Natural killer cell treated with Interleukin-12 subunit alpha and Interleukin-12 subunit beta and Interleukin-15 and Interleukin-18, amount 100 ng/mL, for 72 hours (primary cell): Measurements from ENCODE around the gene SOCS3. TPM values are rescaled to one million over a fixed set of nuclear protein-coding genes. Genes with fewer than 3 reads are reported as not detected.
"Not testable (repeated sequence)": the region's sequence is repeated elsewhere in the genome, so short reads cannot be mapped to it uniquely, and the experiment has no call there.

Experiments used
- ATAC-seq, 2 donors: fragments of 150-1000 bp; cut with Tn5 transposase in 1 of 2; sonication (Bioruptor Pico), chemical (Tn5 transposase) in 1 of 2; 2 replicates each; pipeline ENCODE4 v1.10.0; 2021
- DNase-seq: peaks from one replicate; pipeline ENCODE4 v3.0.0; 2022; ENCODE audit warnings: low spot score
- H3K27ac Mint-ChIP-seq, 2 donors: 1 replicate in 1 of 2; 2 replicates in 1 of 2; pipeline ENCODE4 v1.8.0; 2022; ENCODE audit warnings: mixed read lengths in 2 of 2, mild to moderate bottlenecking in 1 of 2, moderate library complexity in 1 of 2
- H3K27me3 Mint-ChIP-seq, 2 donors: 1 replicate in 1 of 2; 2 replicates in 1 of 2; pipeline ENCODE4 v1.8.0; 2022; ENCODE audit warnings: mixed read lengths in 2 of 2
- H3K36me3 Mint-ChIP-seq: one replicate; pipeline ENCODE4 v1.8.0; 2022; ENCODE audit warnings: mixed read lengths
- H3K4me1 Mint-ChIP-seq, 2 donors: 1 replicate in 1 of 2; 2 replicates in 1 of 2; pipeline ENCODE4 v1.8.0; 2022; ENCODE audit warnings: low read depth in 2 of 2, mixed read lengths in 2 of 2, mild to moderate bottlenecking in 1 of 2
- H3K4me3 Mint-ChIP-seq: one replicate; pipeline ENCODE4 v1.8.0; 2022; ENCODE audit warnings: mixed read lengths
- H3K9me3 Mint-ChIP-seq: 2 replicates; pipeline ENCODE4 v1.8.0; 2022; ENCODE audit warnings: mixed read lengths
- total RNA-seq, 2 donors: library from RNA; stranded (reverse); gene quantifications; one replicate each; pipeline ENCODE4 v1.2.3, GENCODE V29; 2022

Gene SOCS3
- total RNA-seq, 2 donors from 2014 or later, result 110 to 156 TPM

DNA sequence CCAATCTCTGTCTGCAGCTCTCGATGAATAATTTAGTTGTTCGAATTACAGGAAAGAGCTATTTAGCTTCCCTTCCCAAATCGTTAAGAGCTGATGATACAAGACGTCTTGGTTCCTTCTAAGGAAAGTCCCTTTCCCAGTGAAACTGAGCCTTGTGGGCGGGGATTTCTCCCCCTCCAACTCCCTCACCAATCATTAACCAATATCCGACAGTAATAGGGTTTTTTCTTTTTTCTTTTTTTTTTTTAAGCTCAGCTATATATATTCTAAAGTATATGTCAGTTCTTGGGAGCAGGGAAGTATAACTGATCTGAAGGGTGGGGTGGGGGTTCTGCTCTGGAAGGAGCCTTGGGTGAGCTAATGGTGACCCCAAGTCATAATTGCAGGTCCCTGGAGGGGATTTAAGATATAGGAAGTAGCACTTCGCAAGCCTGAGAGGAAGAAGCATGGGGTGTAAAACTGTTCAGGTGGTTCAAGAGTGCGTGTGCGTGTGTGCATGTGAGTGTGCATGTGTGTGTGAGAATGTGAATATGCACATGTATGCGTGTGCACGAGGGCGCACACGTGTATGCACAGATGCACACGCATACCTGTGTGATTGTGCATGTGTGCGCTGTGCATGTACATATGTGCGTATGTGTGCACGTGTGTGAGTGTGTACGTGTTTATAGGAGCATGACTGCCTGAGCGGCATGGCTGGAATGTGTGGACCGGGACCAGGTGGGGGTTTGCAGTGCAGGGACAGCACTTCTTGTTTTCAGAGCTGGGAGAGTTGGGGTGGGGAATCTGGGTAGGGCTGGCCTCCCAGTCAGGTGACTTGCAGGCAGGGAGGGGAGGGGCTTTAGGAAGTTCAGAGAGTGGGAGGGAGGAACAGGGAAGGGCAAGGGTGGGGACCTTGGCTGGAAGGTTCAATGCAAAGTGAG is 42.7 kb downstream of the SOCS3 start:
- no peak overlapping the region for H3K4me3 Mint-ChIP-seq
- DNase-seq, result no peak

DNA sequence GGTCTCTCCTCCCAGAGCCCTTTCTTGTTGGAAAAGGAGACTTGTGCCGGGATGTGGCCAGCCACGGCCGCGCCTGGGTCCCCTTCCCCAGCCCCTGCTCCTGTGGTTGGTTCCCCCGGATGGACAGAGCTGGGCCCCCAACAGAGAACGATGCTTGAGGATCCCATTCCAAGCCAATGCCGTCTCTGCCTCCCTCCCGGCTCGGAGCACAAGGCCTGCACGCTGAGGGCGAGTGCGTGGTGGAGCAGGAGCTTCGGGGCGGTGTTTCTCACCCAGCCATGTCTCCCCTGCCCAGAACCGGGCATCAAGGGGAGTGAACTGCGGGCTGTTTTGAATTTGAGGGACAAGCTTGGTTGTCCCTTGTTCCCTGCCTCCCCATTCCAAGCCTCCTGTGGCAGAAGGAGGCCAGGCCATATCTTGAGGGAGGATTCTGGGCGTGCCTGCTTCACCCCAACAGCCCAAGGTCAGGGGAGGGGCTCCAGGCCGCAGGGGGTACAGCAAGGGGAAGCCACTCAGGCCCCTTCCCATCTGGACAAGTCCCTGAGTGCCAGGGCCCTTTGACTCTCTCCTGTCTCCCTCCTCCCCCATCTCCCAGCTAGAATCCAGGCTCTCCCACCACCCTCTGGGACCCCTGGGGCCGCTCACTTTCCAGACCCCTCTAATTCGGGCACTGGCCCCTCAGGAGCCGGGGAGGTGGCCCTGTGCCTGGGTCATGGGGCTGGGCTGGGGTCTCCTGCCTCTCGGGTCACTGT is 43.6 kb downstream of the SOCS3 start:
- H3K4me3 Mint-ChIP-seq, result peak overlapping the region; percentile 64
- ATAC-seq, result no peak

More for the DNA sequence above, 42.7 kb downstream of the SOCS3 start:
- Mint-ChIP-seq H3K27me3 (peaks cover 21 to 40% of the 10 kb centered on the region in 2 donors), H3K4me1 (peaks cover 20 to 25% of the 10 kb centered on the region in 2 donors), H3K9me3 (no peaks in the 10 kb centered on the region), H3K27ac (peak overlapping the region in 1 of 2 donors; percentile 74), H3K36me3 (no peaks in the 10 kb centered on the region)
- no peak for ATAC-seq

DNA sequence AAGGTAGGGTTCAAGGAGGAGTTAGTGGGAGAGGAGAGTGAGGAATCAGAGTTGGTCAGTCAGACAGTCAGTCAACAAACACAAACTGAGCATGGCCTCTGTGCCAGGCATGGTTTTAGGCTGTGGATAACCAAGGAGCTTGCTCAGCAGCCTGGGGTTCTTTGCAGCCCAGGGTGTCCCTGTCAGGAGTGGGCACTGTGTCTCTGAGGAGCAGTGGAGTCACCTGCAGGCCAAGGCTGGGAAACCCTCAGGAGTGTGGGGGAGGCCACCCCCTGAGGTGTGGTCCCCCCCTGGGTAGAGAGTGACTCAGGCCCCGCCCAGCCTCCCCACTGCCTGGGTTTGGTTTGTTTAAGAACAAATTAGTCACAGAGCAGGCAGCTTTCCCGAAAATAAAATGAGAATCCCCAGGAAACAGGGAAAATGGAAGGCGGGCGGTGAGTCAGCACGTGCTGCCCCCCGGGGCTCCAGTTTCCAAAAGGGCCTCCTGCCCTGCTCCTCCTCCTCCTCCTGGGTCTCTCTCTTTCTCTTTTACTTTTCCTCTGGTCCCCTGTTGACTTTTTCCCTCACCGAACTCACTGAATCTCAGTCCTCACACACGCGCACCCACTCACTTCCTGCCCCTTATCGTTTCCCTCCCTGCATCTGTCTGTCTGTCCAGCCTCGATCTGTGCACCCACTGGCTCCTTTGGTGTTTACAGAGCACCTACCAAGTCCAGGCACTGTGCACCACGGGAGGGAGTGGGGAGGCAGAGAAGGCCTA is 44.3 kb downstream of the SOCS3 start:
- peak overlapping the region in 1 of 2 donors; percentile 74 for H3K27ac Mint-ChIP-seq
- no peaks in the 10 kb centered on the region for H3K9me3 Mint-ChIP-seq
- H3K4me3 Mint-ChIP-seq, result peak overlapping the region; percentile 64

More for the DNA sequence above, 43.6 kb downstream of the SOCS3 start:
- H3K9me3 Mint-ChIP-seq, result no peaks in the 10 kb centered on the region
- H3K27me3 Mint-ChIP-seq, result peaks cover 24 to 49% of the 10 kb centered on the region in 2 donors
- H3K27ac Mint-ChIP-seq, result peak overlapping the region in 1 of 2 donors; percentile 74
- H3K4me1 Mint-ChIP-seq, result peaks cover 20 to 25% of the 10 kb centered on the region in 2 donors
- no peaks in the 10 kb centered on the region for H3K36me3 Mint-ChIP-seq
- DNase-seq, result no peak

GRCh38 chr17:78314683-78315354 is 45.1 kb downstream of the SOCS3 start:
- Mint-ChIP-seq H3K27me3 (peaks cover 24 to 53% of the 10 kb centered on the region in 2 donors), H3K4me3 (peak overlapping the region; percentile 25), H3K36me3 (no peaks in the 10 kb centered on the region), H3K27ac (peak overlapping the region in 1 of 2 donors; percentile 74), H3K4me1 (peaks cover 20 to 25% of the 10 kb centered on the region in 2 donors), H3K9me3 (no peaks in the 10 kb centered on the region)
- ATAC-seq, result no peak
- no peak for DNase-seq

More for the DNA sequence above, 44.3 kb downstream of the SOCS3 start:
- Mint-ChIP-seq H3K36me3 (no peaks in the 10 kb centered on the region), H3K27me3 (peaks cover 24 to 53% of the 10 kb centered on the region in 2 donors), H3K4me1 (peaks cover 20 to 25% of the 10 kb centered on the region in 2 donors)
- ATAC-seq (peak; percentile 3 to 62), DNase-seq (no peak)

- Mint-ChIP-seq H3K27ac (peak overlapping the region in 1 of 2 donors; percentile 74), H3K4me1 (peaks cover 20 to 25% of the 10 kb centered on the region in 2 donors), H3K9me3 (no peaks in the 10 kb centered on the region), H3K27me3 (peaks cover 24 to 53% of the 10 kb centered on the region in 2 donors), H3K36me3 (no peaks in the 10 kb centered on the region), H3K4me3 (peak overlapping the region; percentile 71)
- DNase-seq (no peak), ATAC-seq (peak; percentile 68 to 75)
These were observed 45.9 kb downstream of the SOCS3 start for GRCh38 chr17:78313735-78314648.

- not testable (repeated sequence) for H3K4me3 Mint-ChIP-seq, ATAC-seq, DNase-seq, H3K9me3 Mint-ChIP-seq, H3K27ac Mint-ChIP-seq, H3K36me3 Mint-ChIP-seq, H3K4me1 Mint-ChIP-seq
- H3K27me3 Mint-ChIP-seq, result peaks cover 12 to 28% of the 10 kb centered on the region in 2 donors
These were observed 50.1 kb downstream of the SOCS3 start for GRCh38 chr17:78309659-78310255.

GRCh38 chr17:78307887-78308638 is 51.8 kb downstream of the SOCS3 start:
- H3K27ac Mint-ChIP-seq, result no peak overlapping the region
- no peaks in the 10 kb centered on the region for H3K36me3 Mint-ChIP-seq

DNA sequence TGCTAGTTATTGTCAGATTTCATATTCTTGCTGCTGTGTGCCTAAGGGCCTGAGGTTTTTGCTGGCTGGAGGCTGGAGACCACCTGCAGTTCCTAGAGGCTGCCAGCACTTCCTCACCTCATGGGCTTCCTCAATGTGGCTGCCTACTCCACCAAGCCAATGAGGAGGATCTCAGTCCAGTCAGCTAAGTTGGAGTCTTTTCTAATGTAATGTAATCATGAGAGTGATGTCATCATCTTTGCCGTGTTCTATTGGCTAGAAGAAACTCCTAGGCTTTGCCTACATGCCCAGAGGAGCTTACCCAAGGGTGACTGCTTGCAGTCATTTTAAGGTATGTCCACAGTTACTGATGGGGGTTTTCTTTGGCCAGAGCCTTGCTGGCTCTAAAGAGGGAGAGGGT is 53.0 kb downstream of the SOCS3 start:
- Mint-ChIP-seq H3K9me3 (no peaks in the 10 kb centered on the region), H3K36me3 (no peaks in the 10 kb centered on the region), H3K4me3 (no peak overlapping the region), H3K27me3 (peaks cover 4 to 11% of the 10 kb centered on the region in 2 donors), H3K27ac (no peak overlapping the region), H3K4me1 (peaks cover 0 to 3% of the 10 kb centered on the region in 2 donors)
- DNase-seq (no peak), ATAC-seq (no peak)

More at GRCh38 chr17:78307887-78308638, 51.8 kb downstream of the SOCS3 start:
- ATAC-seq (peak in 1 of 2 donors; percentile 22), DNase-seq (no peak)
- H3K4me1 Mint-ChIP-seq, result peaks cover under 1 to 3% of the 10 kb centered on the region in 2 donors
- H3K9me3 Mint-ChIP-seq, result no peaks in the 10 kb centered on the region
- H3K27me3 Mint-ChIP-seq, result peaks cover 9 to 22% of the 10 kb centered on the region in 2 donors
- H3K4me3 Mint-ChIP-seq, result no peak overlapping the region

Other genes starting within 250 kb of the SOCS3 start
- gene TMC6, start 231.3 kb downstream of the SOCS3 start, total RNA-seq, result 100 to 1,000 TPM; 282 to 351 TPM
- gene TMC8, start 229.3 kb downstream of the SOCS3 start, total RNA-seq, result 100 to 1,000 TPM in 1 of 2 donors, 10 to 100 TPM in 1; 87.1 to 209 TPM
- not detected for gene C17orf99, start 213.7 kb downstream of the SOCS3 start, total RNA-seq
- gene SYNGR2, start 191.5 kb downstream of the SOCS3 start, total RNA-seq, result 100 to 1,000 TPM in 1 of 2 donors, 10 to 100 TPM in 1; 84.9 to 120 TPM
- 100 to 1,000 TPM in 1 of 2 donors, 10 to 100 TPM in 1; 66.8 to 138 TPM for gene TK1, start 173.0 kb downstream of the SOCS3 start, total RNA-seq
- 10 to 100 TPM; 17.0 to 49.7 TPM for gene AFMID, start 172.7 kb downstream of the SOCS3 start, total RNA-seq
- gene BIRC5, start 145.8 kb downstream of the SOCS3 start, total RNA-seq, result 100 to 1,000 TPM in 1 of 2 donors, 10 to 100 TPM in 1; 42.4 to 100 TPM
- not detected for gene TMEM235, start 128.4 kb downstream of the SOCS3 start, total RNA-seq
- 100 to 1,000 TPM in 1 of 2 donors, 10 to 100 TPM in 1; 83.0 to 139 TPM for gene PGS1, start 18.6 kb upstream of the SOCS3 start, total RNA-seq
- gene DNAH17, start 217.3 kb upstream of the SOCS3 start, total RNA-seq, result under 1 TPM; 0.14 to 0.22 TPM